ENCODE results near the gene CASZ1. TPM values are rescaled to one million over a fixed set of nuclear protein-coding genes. Genes with fewer than 3 reads are reported as not detected.

CASZ1 gene
- total and polyA plus RNA-seq, 12 donors: 2.5 to 35.2 (median 7.0) TPM

- no peak overlapping the region for H3K27ac ChIP-seq
- no peak overlapping the region for H3K4me3 ChIP-seq
- 85 to 93% (median 89%) methylated on average over 5 to 6 of the region's 6 CpGs for whole genome bisulfite sequencing, 4 donors
- H3K36me3 ChIP-seq (replicated peaks in 1 of 2): no peaks in the 10 kb centered on the region
- H3K27me3 ChIP-seq: no peaks in the 10 kb centered on the region
- intact Hi-C loops (cut with DNase I): no loop called here
- TF ChIP-seq POLR2A (IDR thresholded peaks at IDR 0.05) (no peak), CTCF (IDR thresholded peaks at IDR 0.05) (no peak)
- H3K4me1 ChIP-seq (replicated peaks in 1 of 2): no peaks in the 10 kb centered on the region
- DNase-seq: no peak
- H3K9me3 ChIP-seq (replicated peaks in 1 of 3): no peaks in the 10 kb centered on the region
These were observed 32.1 kb downstream of the CASZ1 start for GRCh38 chr1:10764296-10764798.

- WGBS, 4 donors: 88 to 95% (median 92%) methylated on average over 12 of the region's 12 CpGs
- TF ChIP-seq CTCF (IDR thresholded peaks at IDR 0.05) (no peak), POLR2A (IDR thresholded peaks at IDR 0.05) (no peak)
- no peaks in the 10 kb centered on the region for H3K9me3 ChIP-seq (replicated peaks in 1 of 3)
- no peak overlapping the region for H3K4me3 ChIP-seq
- no peaks in the 10 kb centered on the region for H3K4me1 ChIP-seq (replicated peaks in 1 of 2)
- no peak overlapping the region for H3K27ac ChIP-seq
- intact Hi-C loops (cut with DNase I): no loop called here
- no peaks in the 10 kb centered on the region for H3K27me3 ChIP-seq
- no peak for DNase-seq
- H3K36me3 ChIP-seq (replicated peaks in 1 of 2): no peaks in the 10 kb centered on the region
These were observed 33.6 kb downstream of the CASZ1 start for GRCh38 chr1:10762875-10763274.

- Histone ChIP-seq H3K4me3 (no peak overlapping the region), H3K27me3 (no peaks in the 10 kb centered on the region), H3K9me3 (replicated peaks in 1 of 3) (no peaks in the 10 kb centered on the region), H3K36me3 (replicated peaks in 1 of 2) (no peaks in the 10 kb centered on the region), H3K4me1 (replicated peaks in 1 of 2) (no peaks in the 10 kb centered on the region), H3K27ac (no peak overlapping the region)
- no peak for DNase-seq
- 50 to 74% (median 65%) methylated on average over 6 of the region's 6 CpGs for WGBS, 4 donors
- TF ChIP-seq CTCF (IDR thresholded peaks at IDR 0.05): no peak
- no peak for TF ChIP-seq POLR2A (IDR thresholded peaks at IDR 0.05)
- intact Hi-C loops (cut with DNase I): no loop called here
These were observed 34.3 kb downstream of the CASZ1 start for GRCh38 chr1:10762153-10762523.

- no peak for DNase-seq
- intact Hi-C loops (cut with DNase I): no loop called here
- TF ChIP-seq CTCF (IDR thresholded peaks at IDR 0.05): no peak
- no peak for TF ChIP-seq POLR2A (IDR thresholded peaks at IDR 0.05)
- 64 to 78% (median 75%) methylated on average over 13 to 23 of the region's 23 CpGs for WGBS, 4 donors
- Histone ChIP-seq H3K36me3 (replicated peaks in 1 of 2) (no peaks in the 10 kb centered on the region), H3K27ac (no peak overlapping the region), H3K9me3 (replicated peaks in 1 of 3) (no peaks in the 10 kb centered on the region), H3K4me1 (replicated peaks in 1 of 2) (no peaks in the 10 kb centered on the region), H3K4me3 (no peak overlapping the region), H3K27me3 (no peaks in the 10 kb centered on the region)
These were observed 34.8 kb downstream of the CASZ1 start for GRCh38 chr1:10761503-10762152.

Measured in adrenal gland (tissue), 12 donors.